ENCODE measurements around the gene SLC25A14. TPM values are rescaled to one million over a fixed set of nuclear protein-coding genes. Genes with fewer than 3 reads are reported as not detected.

The SLC25A14 gene
- polyA plus RNA-seq, 1 donor from 2014 or later: 150 TPM

GRCh38 chrX:130418066-130418465 lies 78.3 kb downstream of the SLC25A14 start:
- TF ChIP-seq SMC3 (conservative IDR thresholded peaks at IDR 0.05; ENCODE audit: poor library complexity): no peak
- no peak for TF ChIP-seq POLR2AphosphoS5 (IDR thresholded peaks at IDR 0.05)
- no peak for TF ChIP-seq EZH2 (IDR thresholded peaks at IDR 0.05; ENCODE audit: borderline replicate concordance, insufficient read depth, low read length, poor library complexity, severe bottlenecking)
- TF ChIP-seq RAD21 (conservative IDR thresholded peaks at IDR 0.05): no peak
- TF ChIP-seq EP300 (conservative IDR thresholded peaks at IDR 0.05; ENCODE audit: poor library complexity, severe bottlenecking): no peak
- TF ChIP-seq TAF1 (IDR thresholded peaks at IDR 0.05; ENCODE audit: low read depth): no peak
- Histone ChIP-seq H3K4me2 (ENCODE audit: low read length) (no peak overlapping the region), H3K4me3 (ENCODE audit: low read length) (no peak overlapping the region), H3F3A (ENCODE audit: insufficient read depth, low read length, poor library complexity, severe bottlenecking) (no peaks in the 10 kb centered on the region), H3K27me3 (ENCODE audit: insufficient read depth, low read depth, low read length) (no peaks in the 10 kb centered on the region), H3K9ac (ENCODE audit: low read length) (no peak overlapping the region), H3K79me2 (replicated peaks; ENCODE audit: insufficient read depth, low read length) (no peaks in the 10 kb centered on the region), H3K9me3 (ENCODE audit: low read length) (no peaks in the 10 kb centered on the region), H4K20me1 (ENCODE audit: insufficient read depth) (no peaks in the 10 kb centered on the region), H3K9me2 (ENCODE audit: insufficient read depth, low read length) (no peaks in the 10 kb centered on the region), H3K36me3 (ENCODE audit: insufficient read depth, low read length) (no peaks in the 10 kb centered on the region), H3K27ac (ENCODE audit: low read length) (no peak overlapping the region), H2AFZ (ENCODE audit: low read depth, low read length) (no peak overlapping the region)

DNA sequence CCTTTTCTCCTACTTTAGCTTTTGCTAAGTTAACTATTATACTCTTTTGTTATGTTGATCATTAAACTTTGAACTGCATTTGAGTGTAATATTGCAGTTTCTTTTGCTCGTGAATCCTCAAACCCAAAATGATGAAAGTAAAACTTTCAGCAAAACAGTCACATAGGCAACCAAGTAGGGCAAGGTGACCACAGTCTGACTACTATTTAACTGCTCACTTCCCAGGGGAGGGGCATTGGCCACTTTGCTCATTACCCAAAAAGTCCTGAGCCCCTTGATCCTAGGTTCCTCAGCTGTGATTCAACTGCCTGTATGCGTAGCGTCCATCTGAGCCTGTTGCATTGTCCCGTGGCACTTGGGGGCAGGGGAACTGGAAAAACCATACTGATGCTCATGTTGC lies 79.0 kb downstream of the SLC25A14 start:
- no peak for TF ChIP-seq RAD21 (conservative IDR thresholded peaks at IDR 0.05)
- no peak for TF ChIP-seq TAF1 (IDR thresholded peaks at IDR 0.05; ENCODE audit: low read depth)
- no peak for TF ChIP-seq REST (IDR thresholded peaks at IDR 0.05; ENCODE audit: borderline replicate concordance)
- TF ChIP-seq EZH2 (IDR thresholded peaks at IDR 0.05; ENCODE audit: borderline replicate concordance, insufficient read depth, low read length, poor library complexity, severe bottlenecking): no peak
- no peak for TF ChIP-seq CTCF (IDR thresholded peaks at IDR 0.05; ENCODE audit: poor library complexity, severe bottlenecking)
- no peak for TF ChIP-seq SMC3 (conservative IDR thresholded peaks at IDR 0.05; ENCODE audit: poor library complexity)
- no peak for TF ChIP-seq POLR2AphosphoS5 (IDR thresholded peaks at IDR 0.05)
- TF ChIP-seq MXI1 (conservative IDR thresholded peaks at IDR 0.05; ENCODE audit: poor library complexity, severe bottlenecking): no peak
- no peak for TF ChIP-seq EP300 (conservative IDR thresholded peaks at IDR 0.05; ENCODE audit: poor library complexity, severe bottlenecking)
- Histone ChIP-seq H4K20me1 (ENCODE audit: insufficient read depth) (no peaks in the 10 kb centered on the region), H3F3A (ENCODE audit: insufficient read depth, low read length, poor library complexity, severe bottlenecking) (no peaks in the 10 kb centered on the region), H3K4me2 (ENCODE audit: low read length) (no peak overlapping the region), H2AFZ (ENCODE audit: low read depth, low read length) (no peak overlapping the region), H3K79me2 (replicated peaks; ENCODE audit: insufficient read depth, low read length) (no peaks in the 10 kb centered on the region), H3K27me3 (ENCODE audit: insufficient read depth, low read depth, low read length) (no peaks in the 10 kb centered on the region), H3K9ac (ENCODE audit: low read length) (no peak overlapping the region), H3K9me3 (ENCODE audit: low read length) (no peaks in the 10 kb centered on the region), H3K36me3 (ENCODE audit: insufficient read depth, low read length) (no peaks in the 10 kb centered on the region), H3K9me2 (ENCODE audit: insufficient read depth, low read length) (no peaks in the 10 kb centered on the region), H3K27ac (ENCODE audit: low read length) (no peak overlapping the region), H3K4me3 (ENCODE audit: low read length) (no peak overlapping the region)

Measured in neural cell (in vitro differentiated cells).